HepG2 (cell line): ENCODE results near the gene SOX12. TPM values are rescaled to one million over a fixed set of nuclear protein-coding genes. Genes with fewer than 3 reads are reported as not detected.
A peak's percentile ranks its signal among the peaks of the same experiment; 100 is the strongest.

Source experiments
- BHLHE40 ChIP-seq: IDR thresholded peaks from 2 replicates; pipeline ENCODE4 v1.6.1; 2011; ENCODE audit warnings: low read length, improper control_type of control experiment
- FOSL1 ChIP-seq: sonication (generic); formaldehyde crosslinking; IDR thresholded peaks from 2 replicates; pipeline ENCODE4 v1.9.0; 2021; ENCODE audit warnings: missing genetic modification reagents, borderline replicate concordance
- GATAD2A ChIP-seq: IDR thresholded peaks from 2 replicates; pipeline ENCODE4 v1.6.1; 2016
- HNF1A ChIP-seq, 2 experiments: sonication (generic) in 1 of 2; formaldehyde crosslinking in 1 of 2; IDR thresholded peaks; 2 replicates each; pipeline versions ENCODE4 v1.4.0 to v1.6.1; 2016 to 2020; ENCODE audit warnings: borderline replicate concordance in 1 of 2, low read depth in 1 of 2, mild to moderate bottlenecking in 1 of 2, missing genetic modification reagents in 1 of 2
- ISL2 ChIP-seq: sonication (generic); formaldehyde crosslinking; IDR thresholded peaks from 2 replicates; pipeline ENCODE4 v1.5.0; 2020; ENCODE audit warnings: missing genetic modification reagents
- MYNN ChIP-seq: sonication (generic); formaldehyde crosslinking; IDR thresholded peaks from 2 replicates; pipeline ENCODE4 v1.4.0; 2020; ENCODE audit warnings: mild to moderate bottlenecking, low read depth, missing genetic modification reagents
- NFAT5 ChIP-seq: sonication (generic); formaldehyde crosslinking; IDR thresholded peaks from 2 replicates; pipeline ENCODE4 v1.4.0; 2020; ENCODE audit warnings: missing genetic modification reagents
- NFKBIZ ChIP-seq: IDR thresholded peaks from 2 replicates; pipeline ENCODE4 v1.6.1; 2018; ENCODE audit warnings: missing genetic modification reagents, missing compliant biosample characterization
- NPAS2 ChIP-seq: sonication (generic); formaldehyde crosslinking; IDR thresholded peaks from 2 replicates; pipeline ENCODE4 v1.8.0; 2022; ENCODE audit warnings: mild to moderate bottlenecking, missing genetic modification reagents, borderline replicate concordance
- RFX1 ChIP-seq: fragments of 450-650 bp; IDR thresholded peaks from 2 replicates; pipeline ENCODE4 v1.6.1; 2017
- TGIF2 ChIP-seq: IDR thresholded peaks from 2 replicates; pipeline ENCODE4 v1.6.1; 2016; ENCODE audit warnings: control low read depth, missing compliant biosample characterization
- ZFP36L2 ChIP-seq: sonication (generic); formaldehyde crosslinking; IDR thresholded peaks from 2 replicates; pipeline ENCODE4 v1.4.0; 2020; ENCODE audit warnings: missing genetic modification reagents
- ZHX1 ChIP-seq: sonication (generic); formaldehyde crosslinking; IDR thresholded peaks from 2 replicates; pipeline ENCODE4 v1.8.1; 2022; ENCODE audit warnings: low read depth, mild to moderate bottlenecking, missing genetic modification reagents
- ZNF569 ChIP-seq: sonication (generic); formaldehyde crosslinking; IDR thresholded peaks from 2 replicates; pipeline ENCODE4 v1.5.0; 2020; ENCODE audit warnings: mild to moderate bottlenecking, missing genetic modification reagents, moderate library complexity, borderline replicate concordance
- polyA plus RNA-seq, 8 experiments: library from polyadenylated mRNA; depleted of rRNA in 3 of 8; stranded (reverse) in 7 of 8; unstranded in 1 of 8; fragments of >200 nt; fragmentation: Illumina TruSeq in 4 of 8; extraction: Trizol in 4 of 8; gene quantifications; 2 replicates each; pipeline versions ENCODE4 v1.2.1 to v1.2.3, GENCODE V29; 2011 to 2016; ENCODE audit warnings: low read depth in 4 of 8, missing spikeins in 1 of 8, mixed read lengths in 1 of 8; ENCODE audit not compliant: insufficient read depth in 1 of 8
- total RNA-seq, 5 experiments: library from RNA; depleted of rRNA; stranded (reverse); fragments of >200 nt; fragmentation: Illumina TruSeq; extraction: Trizol; gene quantifications; 2 replicates each; pipeline ENCODE4 v1.2.3, GENCODE V29; 2016; ENCODE audit warnings: low read depth in 1 of 5

Gene SOX12
- total and polyA plus RNA-seq, 2 of the 13 experiments (the other 11 are each of a cell fraction or from before 2014, with no cell fraction given): 10.0 to 18.7 TPM

- peak; percentile 17; the same call in 1 of the 2 replicates for TF ChIP-seq BHLHE40
- TF ChIP-seq ZNF569 (CRISPR knock-in tag): no peak
- peak; percentile 54; the same call in 1 of the 2 replicates for TF ChIP-seq ISL2 (CRISPR knock-in tag)
- TF ChIP-seq GATAD2A (CRISPR knock-in tag): peak; percentile 71
- TF ChIP-seq MYNN (CRISPR knock-in tag): peak; percentile 65; the same call in 1 of the 2 replicates
- TF ChIP-seq ZFP36L2 (CRISPR knock-in tag): no peak
- TF ChIP-seq NPAS2 (CRISPR knock-in tag): no peak
- peak; percentile 81; the same call in 1 of the 2 replicates for TF ChIP-seq NFKBIZ
- TF ChIP-seq NFAT5 (CRISPR knock-in tag): no peak
- no peak for TF ChIP-seq HNF1A (IDR thresholded peaks at IDR 0.05; ENCODE audit: low read depth)
- no peak; the same call in 1 of the 2 replicates for TF ChIP-seq HNF1A (CRISPR knock-in tag; IDR thresholded peaks at IDR 0.05; ENCODE audit: borderline replicate concordance)
- 0 out of 2 replicates have a peak, but pooled peaks have one; percentile 18 for TF ChIP-seq ZHX1 (CRISPR knock-in tag)
- no peak for TF ChIP-seq RFX1
- TF ChIP-seq TGIF2: no peak
- TF ChIP-seq FOSL1: no peak
These were observed 29.1 kb downstream of the SOX12 start (continued) for GRCh38 chr20:354298-354977.
